NCI-H748 (cell line): Measurements from ENCODE around the gene THOP1.

Experiments used
- DNase-seq: peaks from one replicate; lab custom pipeline; 2025; ENCODE audit not compliant: unreplicated experiment; lab: John Stamatoyannopoulos, UW

Gene THOP1

GRCh38 chr19:2761876-2762782 is 23.2 kb upstream of the THOP1 start:
- DNase-seq = no peak

DNA sequence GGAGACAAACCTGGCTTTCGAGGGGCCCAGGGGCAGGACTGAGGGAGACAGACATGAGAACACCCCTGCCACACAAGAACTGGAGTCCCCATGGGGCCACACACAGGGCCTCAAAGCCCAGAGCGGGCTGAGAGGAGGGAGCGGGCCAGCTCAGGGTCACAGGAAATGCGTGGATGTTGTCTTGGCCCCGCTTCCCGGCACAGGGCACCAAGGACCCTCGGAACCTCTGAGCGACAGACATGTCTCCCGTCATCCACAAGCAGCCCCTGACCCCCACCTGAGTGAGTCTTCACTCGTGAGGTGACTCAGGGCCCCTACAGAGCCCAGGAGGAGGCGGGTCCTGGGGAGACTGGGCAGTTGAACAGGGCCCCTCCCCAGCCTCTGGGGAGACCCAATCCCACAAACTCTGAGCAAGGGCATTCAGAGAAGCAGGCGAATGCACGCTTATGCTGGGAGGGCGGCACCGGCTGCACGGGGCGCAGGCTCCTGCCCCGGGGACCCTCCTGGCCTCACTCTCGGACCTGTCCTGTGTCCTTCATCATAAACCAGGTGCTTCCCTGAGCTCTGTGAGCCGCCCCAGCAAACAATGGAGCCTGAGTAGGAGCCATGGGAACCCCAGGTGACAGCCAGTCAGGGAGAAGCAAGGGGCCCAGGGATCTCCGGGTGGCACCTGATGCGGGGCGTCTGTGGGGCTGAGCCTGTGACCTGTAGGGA is 22.4 kb upstream of the THOP1 start:
- no peak for DNase-seq

DNA sequence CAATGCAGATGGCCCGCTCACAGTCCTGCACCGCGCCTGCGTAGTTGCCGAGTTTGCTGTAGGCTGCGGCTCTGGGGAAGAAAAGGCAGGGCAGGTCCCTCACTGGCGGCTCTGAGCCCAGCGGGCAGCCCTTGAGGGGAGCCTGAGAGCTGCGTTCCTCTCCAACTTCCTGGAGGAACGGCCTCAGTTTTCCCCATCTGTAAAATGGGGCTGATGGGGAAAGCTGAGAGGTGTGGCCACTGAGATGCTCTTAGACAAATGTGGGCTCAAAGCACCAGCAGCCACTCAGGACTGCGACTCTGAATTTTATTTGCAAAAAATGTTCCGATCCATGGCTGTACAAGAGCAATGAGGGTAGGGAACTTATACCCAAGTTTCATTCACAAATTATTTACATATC is 21.6 kb upstream of the THOP1 start:
- no peak for DNase-seq

DNA sequence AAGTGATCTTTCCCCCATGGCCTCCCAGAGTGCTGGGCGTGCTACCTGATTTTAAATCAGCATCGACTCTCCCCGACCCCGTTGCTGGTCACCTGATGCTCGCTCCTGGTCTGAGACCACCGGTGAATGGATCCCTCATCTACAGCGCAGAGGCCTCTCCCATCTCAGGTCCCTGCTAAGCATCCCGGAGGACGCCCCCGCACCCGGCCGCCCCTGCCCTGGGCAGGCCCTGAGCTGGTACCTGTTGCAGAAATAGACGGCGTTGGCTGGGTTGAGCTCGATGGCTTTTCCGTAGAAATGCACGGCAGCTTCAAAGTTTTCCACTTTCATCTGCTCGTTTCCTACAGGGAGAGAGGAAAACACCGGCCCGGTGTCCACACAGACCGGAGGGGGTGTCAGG is 20.4 kb upstream of the THOP1 start:
- no peak for DNase-seq

DNA sequence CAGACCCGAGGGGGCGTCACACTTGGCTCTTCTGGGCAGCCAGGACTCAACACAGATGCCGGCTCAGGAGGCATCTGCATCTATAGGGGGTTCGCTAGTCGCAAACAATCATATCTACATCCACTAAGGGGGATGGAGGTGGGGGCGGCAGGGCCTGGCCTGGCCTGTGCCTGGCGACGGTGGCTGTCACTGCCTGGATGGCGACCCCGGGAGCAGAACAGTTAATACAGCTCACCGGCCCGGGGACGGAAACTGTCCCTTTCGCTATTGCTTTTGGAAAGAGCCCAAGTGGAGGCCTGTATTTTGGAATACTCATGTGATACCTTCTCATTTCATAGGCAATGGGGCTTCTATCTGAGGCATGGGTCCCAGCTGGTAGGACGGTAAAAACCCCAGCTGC is 19.9 kb upstream of the THOP1 start:
- no peak for DNase-seq

DNA sequence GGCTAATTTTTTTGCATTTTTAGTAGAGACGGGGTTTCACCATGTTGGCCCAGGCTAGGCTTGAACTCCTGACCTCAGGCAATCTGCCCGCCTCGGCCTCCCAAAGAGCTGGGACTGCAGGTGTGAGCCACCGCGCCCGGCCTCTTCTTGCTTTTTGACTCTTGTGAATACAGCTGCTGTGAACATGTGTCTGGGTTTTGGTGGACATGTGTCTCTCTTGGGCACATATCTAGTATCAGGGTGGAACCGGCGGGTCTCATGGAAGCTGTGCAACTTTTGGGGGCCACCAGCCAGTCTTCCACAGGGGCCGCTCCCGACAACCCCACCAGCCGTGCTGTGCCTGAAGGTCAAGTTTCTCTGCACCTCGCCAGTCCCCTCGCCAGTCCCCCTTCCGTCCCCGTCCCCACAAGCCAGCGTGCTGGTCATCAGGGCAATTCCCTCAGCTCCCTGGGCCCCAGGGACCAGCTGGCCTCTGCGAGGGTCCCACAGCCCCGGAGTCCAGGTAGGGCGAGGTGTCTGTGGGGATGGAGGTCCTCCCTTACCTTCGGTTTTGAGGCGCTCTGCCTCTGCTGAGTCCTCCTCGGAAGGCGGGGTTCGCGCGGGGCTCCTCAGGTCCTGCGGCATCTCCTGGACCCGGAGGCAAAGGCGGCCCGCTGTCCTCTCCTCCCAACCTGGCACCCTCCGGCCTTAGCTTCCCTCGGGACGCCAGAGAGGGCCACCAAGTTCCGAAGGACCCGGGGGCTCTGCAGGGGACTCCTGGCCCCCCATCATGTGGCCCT is 18.5 kb upstream of the THOP1 start:
- no peak for DNase-seq

- no peak for DNase-seq
Measured at GRCh38 chr19:2767688-2768087, 17.6 kb upstream of the THOP1 start.

GRCh38 chr19:2768365-2769132 is 16.8 kb upstream of the THOP1 start:
- no peak for DNase-seq

DNA sequence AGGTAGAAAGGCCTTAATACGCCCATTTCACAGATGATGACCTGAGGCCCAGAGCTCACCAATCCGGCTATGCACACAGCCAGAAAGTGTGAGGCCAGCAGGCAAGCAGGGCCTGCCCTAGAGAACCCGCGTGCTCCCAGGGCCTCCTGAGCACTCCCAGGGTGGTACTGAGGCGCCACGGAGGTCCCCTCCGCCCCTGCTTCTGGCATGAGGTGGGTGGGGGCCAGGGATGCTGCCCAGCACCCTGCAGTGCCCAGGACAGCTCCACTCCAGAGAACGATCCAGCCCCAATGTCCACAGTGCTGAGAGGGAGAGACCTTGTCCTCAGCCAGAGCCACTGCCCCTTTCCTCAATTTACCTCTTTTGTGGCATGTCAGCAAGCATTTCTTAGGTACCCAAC is 16.1 kb upstream of the THOP1 start:
- no peak for DNase-seq

GRCh38 chr19:2770055-2771013 is 15.0 kb upstream of the THOP1 start:
- no peak for DNase-seq

DNA sequence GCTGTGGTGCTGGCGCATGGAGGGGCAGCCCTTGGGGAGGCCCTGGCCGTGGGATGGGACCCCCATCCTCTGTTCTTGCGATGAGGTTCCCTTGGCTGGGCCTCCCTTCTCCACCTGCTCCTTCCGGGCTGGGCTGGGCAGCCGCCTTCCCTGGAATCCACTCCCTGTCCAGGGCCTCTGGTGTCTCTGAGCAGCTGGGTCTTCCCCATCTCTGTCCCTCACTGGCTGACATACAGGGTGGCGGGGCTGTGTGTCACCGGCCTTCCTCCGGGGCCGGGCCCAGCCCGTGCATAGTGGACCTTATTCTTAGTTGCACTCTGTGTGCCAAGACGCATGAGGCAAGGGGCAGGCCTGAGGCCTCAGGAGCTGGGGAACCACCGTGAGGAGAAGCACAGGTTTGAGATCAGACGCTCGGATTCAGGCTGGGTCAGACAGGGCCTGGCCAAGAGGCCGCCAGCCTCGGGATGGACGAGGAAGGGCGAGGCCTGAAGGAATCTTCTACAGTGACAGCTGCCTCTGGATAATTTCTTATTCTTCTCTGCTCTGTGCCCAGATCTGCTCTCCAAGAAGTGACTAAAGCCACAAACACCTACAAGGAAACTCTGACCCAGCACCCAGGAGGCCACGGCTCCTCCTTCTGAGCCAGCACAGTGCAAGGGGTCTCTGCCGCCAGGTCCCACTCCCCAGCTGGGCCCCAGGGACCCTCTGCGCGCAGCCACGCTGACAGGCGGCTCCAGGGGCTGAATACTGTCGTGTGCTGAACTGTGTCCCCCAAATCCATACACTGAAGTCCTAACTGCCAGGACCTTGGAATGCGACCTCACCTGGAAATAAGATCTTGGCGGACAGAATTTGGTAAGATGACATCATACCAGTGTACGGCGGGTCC is 13.3 kb upstream of the THOP1 start:
- no peak for DNase-seq

GRCh38 chr19:2774083-2774679 is 11.1 kb upstream of the THOP1 start:
- no peak for DNase-seq

DNA sequence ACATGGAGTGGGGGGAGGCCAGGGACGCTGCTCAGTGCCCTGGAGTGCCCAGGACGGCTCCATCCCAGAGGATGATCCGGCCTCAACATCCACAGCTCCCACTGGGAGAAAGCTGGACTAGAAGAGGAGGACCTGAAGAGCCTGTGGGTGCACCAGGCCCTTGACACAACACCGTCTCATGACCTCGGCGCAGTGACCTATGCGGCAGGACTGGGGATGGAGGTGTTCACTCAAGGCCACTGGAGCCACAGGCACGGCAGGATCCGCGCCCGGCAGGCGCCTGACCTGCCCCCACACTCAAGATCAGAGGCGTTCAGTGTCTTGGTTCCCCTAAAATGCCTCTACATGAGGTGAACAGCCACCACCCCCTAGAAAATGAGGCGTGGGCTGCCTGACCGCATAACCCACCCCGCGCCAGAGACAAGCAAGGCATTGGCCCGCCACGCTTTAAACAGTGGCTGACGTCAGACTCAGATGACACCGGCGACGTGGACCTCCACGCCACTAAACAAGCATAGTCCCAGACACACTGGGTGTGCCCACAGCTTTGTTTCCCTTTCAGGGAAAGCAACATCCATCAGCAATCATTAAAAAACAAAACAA is 10.2 kb upstream of the THOP1 start:
- no peak for DNase-seq

- DNase-seq = no peak
Measured at GRCh38 chr19:2775556-2776430, 9.5 kb upstream of the THOP1 start.

GRCh38 chr19:2777952-2778683 is 7.2 kb upstream of the THOP1 start:
- DNase-seq = no peak

DNA sequence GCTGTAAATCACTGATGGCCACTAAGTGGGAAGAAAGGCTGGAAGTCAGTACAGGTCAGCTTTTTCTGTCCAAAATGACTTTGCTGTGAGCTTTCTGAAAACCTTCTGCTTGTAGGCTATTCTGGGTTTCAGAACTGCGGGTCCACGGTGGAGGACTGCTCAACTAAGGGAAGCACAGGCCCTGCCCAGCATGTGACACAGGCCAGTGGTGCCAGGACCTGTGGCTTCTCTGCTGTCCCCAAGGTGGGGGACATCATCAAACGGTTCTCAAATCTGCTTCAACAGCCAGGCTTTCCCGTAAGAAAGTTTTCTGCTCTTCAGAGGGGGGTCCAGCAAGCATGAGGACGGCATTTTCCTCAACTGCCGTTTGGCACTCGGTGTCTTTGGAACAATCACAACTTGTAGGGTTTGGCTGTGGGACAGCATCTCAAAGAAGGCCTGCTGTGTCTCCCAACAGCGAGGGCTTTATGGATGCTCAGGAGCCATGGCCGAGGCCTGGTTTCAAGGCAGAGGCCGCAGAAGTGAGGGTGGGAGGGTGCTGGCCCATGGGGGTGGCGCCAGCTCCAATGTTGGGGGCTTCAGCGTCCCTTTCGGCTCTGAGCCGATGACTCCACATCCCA is 6.1 kb upstream of the THOP1 start:
- DNase-seq = no peak
